NCI-H1417 treated with DMSO at 0.1 percent for 48 hours (cell line): ENCODE results near the gene DESI2.

Experiments used
- DNase-seq: peaks from one replicate; lab custom pipeline; 2025; lab: John Stamatoyannopoulos, UW

Gene DESI2

GRCh38 chr1:244652623-244653438 is at the start of gene DESI2:
Gene DESI2, plus strand, starts transcription at chr1:244653126. Its CDS starts 188 bp downstream, at chr1:244653314.
- peak; percentile 97 for DNase-seq

GRCh38 chr1:244603498-244603897 is 49.4 kb upstream of the DESI2 start:
- no peak for DNase-seq

- DNase-seq = no peak
Observed at GRCh38 chr1:244605835-244606370, 47.0 kb upstream of the DESI2 start.

GRCh38 chr1:244614113-244614836 is 38.7 kb upstream of the DESI2 start:
- DNase-seq = no peak

GRCh38 chr1:244614879-244615278 is 38.0 kb upstream of the DESI2 start:
- no peak for DNase-seq

GRCh38 chr1:244615301-244615700 is 37.6 kb upstream of the DESI2 start:
- DNase-seq = no peak

GRCh38 chr1:244626709-244627108 is 26.2 kb upstream of the DESI2 start:
- DNase-seq = no peak

- DNase-seq = no peak
Observed at GRCh38 chr1:244628789-244629188, 24.1 kb upstream of the DESI2 start.

- no peak for DNase-seq
Observed at GRCh38 chr1:244633140-244633539, 19.8 kb upstream of the DESI2 start.

GRCh38 chr1:244634546-244634945 is 18.4 kb upstream of the DESI2 start:
- DNase-seq = no peak

GRCh38 chr1:244636488-244637259 is 16.3 kb upstream of the DESI2 start:
- DNase-seq = no peak

GRCh38 chr1:244639561-244639960 is 13.4 kb upstream of the DESI2 start:
- DNase-seq = no peak

GRCh38 chr1:244640917-244641316 is 12.0 kb upstream of the DESI2 start:
- DNase-seq = no peak

- DNase-seq = no peak
Observed at GRCh38 chr1:244642526-244642925, 10.4 kb upstream of the DESI2 start.

- no peak for DNase-seq
Observed at GRCh38 chr1:244642988-244643387, 9.9 kb upstream of the DESI2 start.

- DNase-seq = no peak
Observed at GRCh38 chr1:244645414-244645813, 7.5 kb upstream of the DESI2 start.

GRCh38 chr1:244645890-244646289 is 7.0 kb upstream of the DESI2 start:
- DNase-seq = no peak

- DNase-seq = no peak
Observed at GRCh38 chr1:244647819-244648218, 5.1 kb upstream of the DESI2 start.

- DNase-seq = no peak
Observed at GRCh38 chr1:244651956-244652622, 837 bp upstream of the DESI2 start.

- no peak for DNase-seq
Observed at GRCh38 chr1:244653439-244654107, 647 bp downstream of the DESI2 start.
